Measurements from ENCODE around the gene STN1. TPM values are rescaled to one million over a fixed set of nuclear protein-coding genes. Genes with fewer than 3 reads are reported as not detected.

The STN1 gene
- total and polyA plus RNA-seq, 2 of the 8 experiments (the other 6 are each of a cell fraction or from before 2014, with no cell fraction given) = 10.1 to 12.4 TPM

- H4K5ac ChIP-seq (ENCODE audit: insufficient read length, low read depth, low read length) = no peak overlapping the region
- no peak overlapping the region for H3K27ac ChIP-seq (ENCODE audit: low read depth, low read length)
- no peaks in the 10 kb centered on the region for H3K36me3 ChIP-seq (ENCODE audit: control insufficient read depth in 2 of 4, insufficient read depth in 4 of 4, low read length in 3 of 4)
- H2AK5ac ChIP-seq (ENCODE audit: low read depth, low read length) = no peak overlapping the region
- H3K4me2 ChIP-seq (ENCODE audit: insufficient read depth in 1 of 2, low read depth in 2 of 2, low read length in 2 of 2) = peak overlapping the region; percentile 77 to 88
- H3K9me3 ChIP-seq (ENCODE audit: insufficient read depth in 2 of 2, low read depth in 1 of 2, low read length in 1 of 2) = no peaks in the 10 kb centered on the region; a peak in 1 of 4 replicates
- peaks cover 9% of the 10 kb centered on the region; the same call in 1 of the 2 replicates for H3K23me2 ChIP-seq (ENCODE audit: low read depth, low read length)
- H3K14ac ChIP-seq (ENCODE audit: insufficient read length) = peak overlapping the region; percentile 88
- H4K91ac ChIP-seq (replicated peaks; ENCODE audit: insufficient read length, low read length) = no peak overlapping the region
- H2AFZ ChIP-seq (ENCODE audit: low read length) = peak overlapping the region; percentile 72
- peaks cover 0 to 5% (median 2%) of the 10 kb centered on the region in 4 experiments; a peak in 4 of 7 replicates for H3K27me3 ChIP-seq (replicated peaks in 1 of 4; ENCODE audit: control insufficient read depth in 3 of 4, extremely low read depth in 1 of 4, insufficient read depth in 3 of 4, low read length in 3 of 4)
- FAIRE-seq (no peak), DNase-seq (ENCODE audit: low read depth in 1 of 2, low spot score in 2 of 2) (no peak)
- H3K18ac ChIP-seq (ENCODE audit: extremely low read depth, low read length) = no peak overlapping the region
- no peak overlapping the region for H2BK5ac ChIP-seq (ENCODE audit: low read depth, low read length)
- H3K79me2 ChIP-seq (ENCODE audit: control insufficient read depth in 1 of 2, insufficient read depth in 2 of 2, low read length in 2 of 2) = peaks cover 0 to 20% of the 10 kb centered on the region in 2 experiments; a peak in 2 of 4 replicates
- H3K9ac ChIP-seq (replicated peaks in 1 of 4; ENCODE audit: extremely low read depth in 1 of 4, low read depth in 3 of 4, low read length in 3 of 4) = peak overlapping the region; percentile 25 to 90 (median 56); a peak in 5 of 7 replicates
- no peak overlapping the region for H3K56ac ChIP-seq (replicated peaks; ENCODE audit: insufficient read length, low read depth, low read length)
- H2BK120ac ChIP-seq (replicated peaks; ENCODE audit: low read depth, low read length) = no peak overlapping the region
- no peak overlapping the region for H2BK20ac ChIP-seq (ENCODE audit: low read length)
- H4K20me1 ChIP-seq (replicated peaks in 1 of 2; ENCODE audit: control insufficient read depth in 1 of 2, insufficient read depth in 2 of 2, low read length in 2 of 2) = peaks cover 0 to 3% of the 10 kb centered on the region in 2 experiments
- H3K23ac ChIP-seq (ENCODE audit: insufficient read length) = no peak overlapping the region
- H3K4ac ChIP-seq (replicated peaks; ENCODE audit: insufficient read length, low read depth, low read length) = no peak overlapping the region
- WGBS, 2 experiments (ENCODE audit: extremely low coverage in 1 of 2, insufficient coverage in 1 of 2, insufficient read length in 1 of 2, insufficient replicate concordance in 2 of 2, low coverage in 1 of 2, low lambda C conversion rate in 2 of 2, missing lambda C conversion rate in 1 of 2) = 2% methylated on average over 49 of the region's 55 CpGs; no CpG with 5 or more reads in 1 of the 2 experiments
- H2BK12ac ChIP-seq (ENCODE audit: low read depth, low read length) = no peak overlapping the region
- no peak overlapping the region; the same call in 1 of the 2 replicates for H4K8ac ChIP-seq (ENCODE audit: extremely low read depth, insufficient read depth, low read length)
- ChIA-PET POLR2A (ENCODE audit: partially characterized antibody) (interaction anchor here (1.1 to 1.3 kb wide), 3 partner anchors 9 to 154 kb away, joined by 3 to 7 read pairs (median 4); partner anchors contain the start of gene SFR1), CTCF (ENCODE audit: partially characterized antibody) (interaction anchor here (1.0 kb wide), 1 partner anchor 15 kb away, joined by 3 read pairs; no protein-coding TSS in a partner anchor)
- H3K79me1 ChIP-seq (ENCODE audit: low read depth, low read length) = no peaks in the 10 kb centered on the region; the same call in 1 of the 2 replicates
- H3K4me3 ChIP-seq (ENCODE audit: extremely low read depth in 1 of 4, insufficient read depth in 2 of 4, low read depth in 3 of 4, low read length in 4 of 4) = peak overlapping the region; percentile 61 to 88 (median 80)
- H3K4me1 ChIP-seq (replicated peaks in 1 of 4; ENCODE audit: control insufficient read depth in 3 of 4, insufficient read depth in 4 of 4, low read length in 3 of 4) = peaks cover 0 to 2% (median 0%) of the 10 kb centered on the region in 4 experiments; a peak in 1 of 7 replicates
- H2BK15ac ChIP-seq (ENCODE audit: low read length) = no peak overlapping the region
- TF ChIP-seq MAX (IDR thresholded peaks at IDR 0.05) = peak; percentile 7; the same call in 1 of the 2 replicates
Measured at GRCh38 chr10:103967448-103968071, 49.6 kb upstream of the STN1 start.

Data from H1 (cell line).